ENCODE measurements around the gene C8B. TPM values are rescaled to one million over a fixed set of nuclear protein-coding genes. Genes with fewer than 3 reads are reported as not detected.

C8B gene
- total RNA-seq, 1 experiment from 2014 or later, result 0.10 TPM

DNA sequence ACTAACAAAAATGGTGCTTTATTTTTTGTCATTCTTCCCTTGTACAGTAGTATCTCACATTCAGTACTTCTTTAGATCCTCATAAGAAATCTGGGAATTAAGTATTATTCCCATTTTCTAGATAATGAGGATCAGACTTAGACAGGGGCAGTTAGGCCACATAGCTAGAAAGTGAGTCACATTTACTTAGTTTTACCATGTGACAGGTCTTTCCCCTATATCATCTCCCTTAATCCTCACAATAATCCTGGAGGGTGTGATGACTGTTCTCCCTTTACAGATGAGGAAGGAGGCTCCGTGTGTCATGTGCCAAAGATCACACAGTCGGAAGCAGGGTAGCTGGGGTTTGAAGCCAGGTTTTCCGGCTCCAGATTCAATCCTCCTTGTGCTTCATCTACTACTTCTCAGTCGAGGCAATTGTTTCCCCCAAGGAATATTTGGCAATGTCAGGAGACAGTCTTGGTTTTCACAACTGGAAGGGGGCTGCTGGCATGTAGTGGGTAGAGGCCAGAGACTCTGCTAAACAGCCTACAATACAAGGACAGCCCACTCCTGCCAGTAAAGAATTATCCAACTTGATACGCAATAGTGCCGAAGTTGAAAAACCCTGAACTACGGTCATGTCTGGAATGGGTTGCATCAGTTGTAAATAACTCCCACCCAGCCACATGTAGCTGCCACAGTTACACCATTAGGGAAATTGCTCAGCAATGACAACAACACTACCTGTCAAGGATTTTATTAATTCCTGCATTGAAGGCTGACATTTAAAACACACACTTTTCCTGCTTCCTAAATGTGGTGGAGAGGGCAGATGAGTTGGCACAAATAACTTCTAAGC lies 54.5 kb downstream of the C8B start:
- Histone ChIP-seq H3K36me3 (ENCODE audit: control insufficient read depth in 1 of 2, insufficient read depth in 2 of 2, low read length in 2 of 2) (no peaks in the 10 kb centered on the region), H3K4me1 (ENCODE audit: control insufficient read depth in 1 of 2, insufficient read depth in 2 of 2, low read length in 2 of 2) (no peaks in the 10 kb centered on the region), H3K4me2 (ENCODE audit: low read length) (no peak overlapping the region), H2AFZ (ENCODE audit: low read depth, low read length, poor library complexity, severe bottlenecking) (no peak overlapping the region), H3K4me3 (replicated peaks in 1 of 2; ENCODE audit: low read depth in 1 of 2, low read length in 2 of 2) (no peak overlapping the region), H3K9me3 (ENCODE audit: control insufficient read depth in 1 of 2, insufficient read depth in 1 of 2, low read depth in 1 of 2, low read length in 2 of 2) (no peaks in the 10 kb centered on the region), H3K79me2 (ENCODE audit: insufficient read depth, low read length) (no peaks in the 10 kb centered on the region), H3K27ac (ENCODE audit: low read depth, low read length) (no peak overlapping the region), H3K9ac (ENCODE audit: low read length) (no peak overlapping the region), H3K9me2 (ENCODE audit: insufficient read depth) (no peaks in the 10 kb centered on the region), H3K27me3 (ENCODE audit: insufficient read depth, low read length) (peaks cover 9% of the 10 kb centered on the region), H4K20me1 (ENCODE audit: insufficient read depth) (no peaks in the 10 kb centered on the region)
- DNase-seq (ENCODE audit: low read depth, low spot score) (no peak), ATAC-seq (no peak)
- RAD21 ChIA-PET (ENCODE audit: low non-redundant PET in 1 of 2, low total read pairs in 2 of 2, uncharacterized antibody in 2 of 2, unreplicated experiment in 2 of 2), result no interaction called here
- CTCF ChIA-PET, result no interaction called here
- POLR2A ChIA-PET, result no interaction called here
- no TSS peak for BruUV-seq (replicated peaks)
- TF ChIP-seq JUND (IDR thresholded peaks at IDR 0.05) (no peak), EZH2 (IDR thresholded peaks at IDR 0.05) (no peak), CBX3 (IDR thresholded peaks at IDR 0.05; ENCODE audit: low read depth) (no peak), POLR2AphosphoS5 (IDR thresholded peaks at IDR 0.05; ENCODE audit: low read depth, low read length) (no peak), POLR2A (IDR thresholded peaks at IDR 0.05; ENCODE audit: borderline replicate concordance, extremely low read depth, insufficient read depth, insufficient read length) (no peak), ELF1 (IDR thresholded peaks at IDR 0.05; ENCODE audit: borderline replicate concordance, low read depth) (no peak), ZFX (IDR thresholded peaks at IDR 0.05) (no peak), SRF (IDR thresholded peaks at IDR 0.05; ENCODE audit: low read depth) (no peak), SP1 (IDR thresholded peaks at IDR 0.05; ENCODE audit: low read depth) (no peak), EZH2phosphoT487 (IDR thresholded peaks at IDR 0.05; ENCODE audit: borderline replicate concordance) (no peak), CEBPB (IDR thresholded peaks at IDR 0.05; ENCODE audit: low read depth) (no peak), RAD21 (IDR thresholded peaks at IDR 0.05; ENCODE audit: low read depth) (no peak), TCF7L2 (IDR thresholded peaks at IDR 0.05; ENCODE audit: borderline replicate concordance, extremely low read depth, insufficient read depth, insufficient read length) (no peak), ZNF274 (IDR thresholded peaks at IDR 0.05; ENCODE audit: low read depth, low read length) (no peak), FOSL1 (IDR thresholded peaks at IDR 0.05; ENCODE audit: low read depth) (no peak)
- TF ChIP-seq, protein P1, sequence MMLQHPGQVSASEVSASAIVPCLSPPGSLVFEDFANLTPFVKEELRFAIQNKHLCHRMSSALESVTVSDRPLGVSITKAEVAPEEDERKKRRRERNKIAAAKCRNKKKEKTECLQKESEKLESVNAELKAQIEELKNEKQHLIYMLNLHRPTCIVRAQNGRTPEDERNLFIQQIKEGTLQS (IDR thresholded peaks at IDR 0.05), result no peak
- TF ChIP-seq, protein P2, sequence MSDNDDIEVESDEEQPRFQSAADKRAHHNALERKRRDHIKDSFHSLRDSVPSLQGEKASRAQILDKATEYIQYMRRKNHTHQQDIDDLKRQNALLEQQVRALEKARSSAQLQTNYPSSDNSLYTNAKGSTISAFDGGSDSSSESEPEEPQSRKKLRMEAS (IDR thresholded peaks at IDR 0.05), result no peak
- TF ChIP-seq, protein P3, sequence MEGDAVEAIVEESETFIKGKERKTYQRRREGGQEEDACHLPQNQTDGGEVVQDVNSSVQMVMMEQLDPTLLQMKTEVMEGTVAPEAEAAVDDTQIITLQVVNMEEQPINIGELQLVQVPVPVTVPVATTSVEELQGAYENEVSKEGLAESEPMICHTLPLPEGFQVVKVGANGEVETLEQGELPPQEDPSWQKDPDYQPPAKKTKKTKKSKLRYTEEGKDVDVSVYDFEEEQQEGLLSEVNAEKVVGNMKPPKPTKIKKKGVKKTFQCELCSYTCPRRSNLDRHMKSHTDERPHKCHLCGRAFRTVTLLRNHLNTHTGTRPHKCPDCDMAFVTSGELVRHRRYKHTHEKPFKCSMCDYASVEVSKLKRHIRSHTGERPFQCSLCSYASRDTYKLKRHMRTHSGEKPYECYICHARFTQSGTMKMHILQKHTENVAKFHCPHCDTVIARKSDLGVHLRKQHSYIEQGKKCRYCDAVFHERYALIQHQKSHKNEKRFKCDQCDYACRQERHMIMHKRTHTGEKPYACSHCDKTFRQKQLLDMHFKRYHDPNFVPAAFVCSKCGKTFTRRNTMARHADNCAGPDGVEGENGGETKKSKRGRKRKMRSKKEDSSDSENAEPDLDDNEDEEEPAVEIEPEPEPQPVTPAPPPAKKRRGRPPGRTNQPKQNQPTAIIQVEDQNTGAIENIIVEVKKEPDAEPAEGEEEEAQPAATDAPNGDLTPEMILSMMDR (IDR thresholded peaks at IDR 0.05 in 2 of 3, conservative IDR thresholded peaks at IDR 0.05 in 1 of 3; ENCODE audit: borderline replicate concordance in 1 of 3, insufficient read depth in 1 of 3, low read depth in 2 of 3, low read length in 2 of 3), result no peak
- intact Hi-C loops (cut with micrococcal nuclease), result no loop called here
